Mesendoderm (in vitro differentiated cells): Measurements from ENCODE around the gene SPTB.

ENCODE experiments used
- DNase-seq: peaks from one replicate; pipeline ENCODE4 v3.0.0; 2013
- H2AK5ac ChIP-seq: 2 replicates; pipeline ENCODE4 v1.6.1; 2013; ENCODE audit warnings: low read length, inconsistent platforms
- H2BK120ac ChIP-seq: 2 replicates; pipeline ENCODE4 v1.6.1; 2013; ENCODE audit warnings: low read depth, mild to moderate bottlenecking, low read length, moderate library complexity, mixed read lengths
- H2BK15ac ChIP-seq: replicated peaks from 2 replicates; pipeline ENCODE4 v1.6.1; 2013; ENCODE audit warnings: low read depth, mild to moderate bottlenecking, moderate library complexity
- H2BK5ac ChIP-seq: 2 replicates; pipeline ENCODE4 v1.6.1; 2013; ENCODE audit warnings: low read length, inconsistent platforms
- H3K18ac ChIP-seq: 2 replicates; pipeline ENCODE4 v1.6.1; 2013; ENCODE audit warnings: mild to moderate bottlenecking, low read length, mixed read lengths
- H3K23ac ChIP-seq: one replicate; pipeline ENCODE4 v1.6.1; 2013; ENCODE audit warnings: low read length
- H3K27ac ChIP-seq: 2 replicates; pipeline ENCODE4 v1.5.1; 2013; ENCODE audit warnings: low read depth, mild to moderate bottlenecking, inconsistent platforms, low read length, moderate library complexity
- H3K27me3 ChIP-seq: 2 replicates; pipeline ENCODE4 v1.6.1; 2013; ENCODE audit warnings: low read length, control low read depth, mild to moderate bottlenecking, inconsistent platforms; ENCODE audit not compliant: insufficient read depth, poor library complexity
- H3K36me3 ChIP-seq: 2 replicates; pipeline ENCODE4 v1.6.1; 2013; ENCODE audit warnings: low read length, inconsistent platforms; ENCODE audit not compliant: control insufficient read depth, insufficient read depth
- H3K4ac ChIP-seq: one replicate; pipeline ENCODE4 v1.6.1; 2013; ENCODE audit warnings: low read depth, mild to moderate bottlenecking, low read length, moderate library complexity
- H3K4me1 ChIP-seq: 2 replicates; pipeline ENCODE4 v1.6.1; 2013; ENCODE audit warnings: low read depth, low read length, inconsistent platforms; ENCODE audit not compliant: control insufficient read depth
- H3K4me2 ChIP-seq: 2 replicates; pipeline ENCODE4 v1.6.1; 2013; ENCODE audit warnings: low read length
- H3K4me3 ChIP-seq: 2 replicates; pipeline ENCODE4 v1.5.1; 2013; ENCODE audit warnings: mild to moderate bottlenecking, low read length
- H3K56ac ChIP-seq: one replicate; pipeline ENCODE4 v1.6.1; 2013; ENCODE audit warnings: low read length
- H3K79me1 ChIP-seq: 2 replicates; pipeline ENCODE4 v1.6.1; 2013; ENCODE audit warnings: low read length, inconsistent platforms
- H3K79me2 ChIP-seq: 2 replicates; pipeline ENCODE4 v1.6.1; 2013; ENCODE audit warnings: mild to moderate bottlenecking, low read length; ENCODE audit not compliant: control insufficient read depth, insufficient read depth
- H3K9ac ChIP-seq: 2 replicates; pipeline ENCODE4 v1.6.1; 2013; ENCODE audit warnings: low read length, inconsistent platforms
- H4K5ac ChIP-seq: one replicate; pipeline ENCODE4 v1.6.1; 2013; ENCODE audit warnings: low read length
- H4K8ac ChIP-seq: one replicate; pipeline ENCODE4 v1.6.1; 2013; ENCODE audit warnings: low read depth, mild to moderate bottlenecking, control low read depth, low read length, moderate library complexity
- WGBS: extraction: QIAGEN DNeasy Blood & Tissue Kit; methylation state at CpG from one replicate; pipeline ENCODE4 v1.1.7; 2013; ENCODE audit warnings: low lambda C conversion rate, missing lambda C conversion rate; ENCODE audit not compliant: insufficient coverage; ENCODE audit errors: extremely low coverage; 5-methylcytosine and 5-hydroxymethylcytosine counted together

Gene SPTB

DNA sequence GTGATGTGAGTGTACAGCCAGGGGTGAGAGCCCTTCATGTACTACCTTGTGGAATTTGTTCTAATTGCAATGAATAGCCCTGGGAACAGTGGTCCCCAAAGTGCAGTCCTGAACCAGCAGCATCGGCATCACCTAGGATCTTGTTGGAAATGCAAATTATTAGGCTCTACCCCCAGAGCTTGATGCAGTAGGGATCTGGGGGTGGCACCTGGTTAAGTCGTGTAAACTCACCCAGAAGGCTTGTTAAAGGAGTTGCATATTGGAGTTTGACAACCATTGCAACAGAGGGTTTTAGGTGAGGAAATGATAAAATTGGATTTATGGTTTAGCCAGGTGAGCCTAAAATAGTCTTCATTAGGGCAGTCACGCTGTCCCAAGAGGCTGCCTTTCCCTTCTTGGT is 102.2 kb downstream of the SPTB start:
- Histone ChIP-seq H3K9ac (no peak overlapping the region), H2AK5ac (no peak overlapping the region), H4K8ac (no peak overlapping the region), H3K4ac (no peak overlapping the region), H3K79me1 (no peaks in the 10 kb centered on the region), H3K18ac (no peak overlapping the region), H3K36me3 (no peaks in the 10 kb centered on the region), H2BK120ac (no peak overlapping the region), H3K4me1 (no peaks in the 10 kb centered on the region), H4K5ac (no peak overlapping the region), H3K56ac (no peak overlapping the region), H3K4me3 (no peak overlapping the region), H3K27ac (no peak overlapping the region), H2BK5ac (no peak overlapping the region), H2BK15ac (no peak overlapping the region), H3K23ac (no peak overlapping the region), H3K4me2 (no peak overlapping the region), H3K27me3 (no peaks in the 10 kb centered on the region), H3K79me2 (no peaks in the 10 kb centered on the region)
- WGBS: no CpG with 5 or more reads among the region's 3 CpGs
- no peak for DNase-seq

DNA sequence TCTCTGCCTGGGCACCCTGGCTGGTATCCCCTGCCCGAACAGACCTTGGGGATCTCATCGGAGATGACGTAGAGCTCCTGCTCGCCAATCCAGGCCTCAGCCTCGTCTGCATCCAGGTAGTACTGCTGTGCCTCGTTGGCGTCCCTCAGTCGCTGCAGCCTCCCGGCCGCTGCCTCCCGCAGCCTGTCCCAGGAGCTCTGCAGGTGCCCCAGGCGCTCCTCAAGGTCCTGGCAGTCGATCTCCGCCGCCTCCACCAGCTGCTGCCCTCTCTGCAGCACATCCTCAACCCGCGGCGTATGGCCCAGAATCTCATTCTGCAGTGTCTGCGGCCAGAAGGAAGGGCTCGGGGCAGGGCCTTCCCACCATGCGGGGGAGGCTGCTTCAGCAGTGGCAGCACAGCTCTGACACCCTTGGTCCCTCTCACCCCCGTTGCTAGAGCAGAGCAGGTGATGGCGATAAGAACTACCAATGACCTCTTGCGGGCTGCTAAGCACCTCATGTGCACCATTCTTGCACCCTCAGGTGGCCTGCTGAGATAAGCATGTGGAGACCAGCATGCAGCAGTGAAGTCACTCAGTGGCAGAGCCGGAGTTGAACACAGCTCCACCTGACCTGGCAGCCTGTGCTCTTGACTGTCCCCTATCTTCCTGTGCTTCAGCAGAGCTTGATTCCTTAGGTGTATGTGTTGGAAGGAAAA is 104.5 kb downstream of the SPTB start:
- Histone ChIP-seq H3K4me2 (no peak overlapping the region), H4K8ac (no peak overlapping the region), H3K79me1 (no peaks in the 10 kb centered on the region), H3K4me3 (no peak overlapping the region), H3K27me3 (no peaks in the 10 kb centered on the region), H2BK120ac (no peak overlapping the region), H3K23ac (no peak overlapping the region), H3K36me3 (no peaks in the 10 kb centered on the region), H3K18ac (no peak overlapping the region), H3K9ac (no peak overlapping the region), H3K56ac (no peak overlapping the region), H3K79me2 (no peaks in the 10 kb centered on the region), H2AK5ac (no peak overlapping the region), H3K4ac (no peak overlapping the region), H3K27ac (no peak overlapping the region), H2BK15ac (no peak overlapping the region), H3K4me1 (no peaks in the 10 kb centered on the region), H2BK5ac (no peak overlapping the region), H4K5ac (no peak overlapping the region)
- no CpG with 5 or more reads among the region's 25 CpGs for WGBS
- no peak for DNase-seq

DNA sequence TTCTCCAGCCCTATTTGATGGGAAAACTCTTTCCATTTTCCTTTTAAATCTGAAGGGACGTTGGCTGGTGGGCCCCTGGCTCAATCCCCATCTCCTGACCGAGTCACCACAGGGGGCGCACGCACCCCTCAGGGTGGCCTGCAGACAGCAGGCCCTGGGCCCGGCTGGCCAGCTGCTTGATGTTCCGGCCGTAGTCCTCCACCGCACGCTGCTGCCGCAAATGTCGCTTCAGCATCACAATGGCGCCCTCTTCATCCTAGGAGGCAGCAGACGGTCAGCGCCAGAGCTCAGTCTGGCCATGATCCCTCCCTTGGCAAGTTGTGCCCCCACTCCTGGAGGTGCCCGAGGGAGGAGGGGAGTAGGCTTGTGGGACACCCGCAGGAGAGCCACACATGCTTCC is 105.4 kb downstream of the SPTB start:
- H4K5ac ChIP-seq: no peak overlapping the region
- H3K79me2 ChIP-seq: no peaks in the 10 kb centered on the region
- no peak overlapping the region for H2BK15ac ChIP-seq
- H3K4me1 ChIP-seq: no peaks in the 10 kb centered on the region
- H3K56ac ChIP-seq: no peak overlapping the region
- no peaks in the 10 kb centered on the region for H3K27me3 ChIP-seq
- H3K9ac ChIP-seq: no peak overlapping the region
- H2BK5ac ChIP-seq: no peak overlapping the region
- no peak overlapping the region for H3K27ac ChIP-seq
- WGBS: no CpG with 5 or more reads among the region's 16 CpGs
- no peaks in the 10 kb centered on the region for H3K36me3 ChIP-seq
- H3K79me1 ChIP-seq: no peaks in the 10 kb centered on the region
- H3K4me2 ChIP-seq: no peak overlapping the region
- H3K18ac ChIP-seq: no peak overlapping the region
- H3K4me3 ChIP-seq: no peak overlapping the region
- no peak overlapping the region for H3K23ac ChIP-seq
- no peak overlapping the region for H2BK120ac ChIP-seq
- no peak overlapping the region for H2AK5ac ChIP-seq
- no peak overlapping the region for H4K8ac ChIP-seq
- H3K4ac ChIP-seq: no peak overlapping the region
- DNase-seq: no peak

DNA sequence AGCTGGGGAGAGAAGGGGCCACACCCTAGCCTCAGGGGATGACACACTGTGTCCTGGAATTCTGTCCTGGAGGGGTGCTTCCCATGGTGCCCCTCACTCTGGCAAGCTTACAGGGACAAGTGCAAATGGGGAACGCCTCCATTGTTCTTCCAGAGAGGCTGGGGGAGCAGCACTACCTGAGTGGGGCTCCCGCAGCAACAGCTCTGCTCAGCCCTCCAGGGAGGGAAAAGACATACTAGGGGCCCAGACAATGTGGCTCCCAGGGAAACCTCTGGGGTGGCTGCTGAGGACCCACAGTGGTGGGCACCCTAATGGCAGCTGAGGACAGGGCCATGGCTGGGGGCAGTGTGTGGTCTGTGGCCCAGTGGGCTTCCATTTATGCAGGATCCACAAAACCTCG is 106.1 kb downstream of the SPTB start:
- no CpG with 5 or more reads among the region's 3 CpGs for WGBS
- no peak overlapping the region for H2BK120ac ChIP-seq
- H2BK5ac ChIP-seq: no peak overlapping the region
- no peak overlapping the region for H4K8ac ChIP-seq
- no peak overlapping the region for H3K18ac ChIP-seq
- no peak for DNase-seq
- H3K79me1 ChIP-seq: no peaks in the 10 kb centered on the region
- no peak overlapping the region for H3K4me2 ChIP-seq
- H3K9ac ChIP-seq: no peak overlapping the region
- H3K27ac ChIP-seq: no peak overlapping the region
- H3K4me3 ChIP-seq: no peak overlapping the region
- H3K23ac ChIP-seq: no peak overlapping the region
- H4K5ac ChIP-seq: no peak overlapping the region
- no peak overlapping the region for H3K4ac ChIP-seq
- H2BK15ac ChIP-seq: no peak overlapping the region
- H2AK5ac ChIP-seq: no peak overlapping the region
- no peaks in the 10 kb centered on the region for H3K79me2 ChIP-seq
- no peak overlapping the region for H3K56ac ChIP-seq
- H3K27me3 ChIP-seq: no peaks in the 10 kb centered on the region
- H3K4me1 ChIP-seq: no peaks in the 10 kb centered on the region
- no peaks in the 10 kb centered on the region for H3K36me3 ChIP-seq

DNA sequence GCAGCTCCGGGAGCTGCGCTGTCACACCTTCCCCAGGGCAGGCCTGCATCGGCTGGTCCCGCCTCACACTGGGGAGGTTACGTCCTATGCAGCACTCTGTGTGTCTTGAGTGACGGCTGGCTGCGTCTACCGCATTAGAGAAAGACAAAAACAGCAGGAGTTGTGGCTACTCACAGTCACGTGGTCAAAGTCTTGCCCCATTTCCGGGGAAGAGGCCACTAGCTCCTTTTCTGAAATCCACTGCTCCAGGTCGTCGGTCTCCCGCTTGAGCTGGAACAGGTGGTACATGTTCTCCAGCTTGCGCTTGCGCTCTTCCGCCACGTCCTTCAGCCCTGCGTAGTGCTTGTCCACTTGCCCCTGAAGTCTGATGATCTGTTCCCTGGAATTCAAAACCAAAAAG is 106.7 kb downstream of the SPTB start:
- no CpG with 5 or more reads among the region's 18 CpGs for WGBS
- Histone ChIP-seq H3K4me3 (no peak overlapping the region), H3K18ac (no peak overlapping the region), H3K4ac (no peak overlapping the region), H4K5ac (no peak overlapping the region), H4K8ac (no peak overlapping the region), H3K56ac (no peak overlapping the region), H2BK5ac (no peak overlapping the region), H3K27ac (no peak overlapping the region), H3K23ac (no peak overlapping the region), H3K79me2 (no peaks in the 10 kb centered on the region), H3K79me1 (no peaks in the 10 kb centered on the region), H3K27me3 (no peaks in the 10 kb centered on the region), H2AK5ac (no peak overlapping the region), H3K9ac (no peak overlapping the region), H2BK15ac (no peak overlapping the region), H3K4me1 (no peaks in the 10 kb centered on the region), H3K36me3 (no peaks in the 10 kb centered on the region), H2BK120ac (no peak overlapping the region), H3K4me2 (no peak overlapping the region)
- no peak for DNase-seq

DNA sequence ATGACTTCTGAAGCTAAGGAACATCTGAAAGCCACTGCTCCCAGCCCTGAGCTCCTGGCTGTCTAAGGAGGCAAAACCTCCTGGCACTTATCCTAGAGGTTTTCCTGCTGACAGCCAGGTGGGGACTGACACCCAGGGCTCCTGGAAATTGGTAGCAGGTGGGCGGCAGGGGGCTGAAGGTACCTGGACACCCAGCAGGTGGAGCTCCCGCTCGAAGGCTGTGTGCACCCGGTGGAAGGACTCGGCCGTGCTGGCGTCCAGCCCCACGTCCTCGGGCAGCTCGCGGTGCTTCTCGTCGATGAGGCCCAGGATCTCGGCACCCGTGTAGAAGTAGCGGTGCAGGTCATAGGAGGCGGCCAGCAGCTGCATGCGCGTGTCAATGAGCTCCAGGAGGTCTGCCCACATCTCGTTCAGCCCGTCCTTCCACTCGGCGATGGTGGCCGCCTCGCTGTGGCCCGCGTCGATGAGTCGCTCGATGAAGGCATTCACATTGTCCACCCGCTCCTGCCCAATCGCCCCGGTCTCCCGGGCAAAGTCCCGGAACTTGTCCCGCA is 107.2 kb downstream of the SPTB start:
- no peak overlapping the region for H2AK5ac ChIP-seq
- no peak overlapping the region for H4K5ac ChIP-seq
- no peaks in the 10 kb centered on the region for H3K4me1 ChIP-seq
- no peak for DNase-seq
- H2BK5ac ChIP-seq: no peak overlapping the region
- H3K4me3 ChIP-seq: no peak overlapping the region
- H3K36me3 ChIP-seq: no peaks in the 10 kb centered on the region
- H3K79me1 ChIP-seq: no peaks in the 10 kb centered on the region
- H3K4ac ChIP-seq: no peak overlapping the region
- H3K18ac ChIP-seq: no peak overlapping the region
- no peak overlapping the region for H2BK120ac ChIP-seq
- no peak overlapping the region for H4K8ac ChIP-seq
- H3K23ac ChIP-seq: no peak overlapping the region
- H3K4me2 ChIP-seq: no peak overlapping the region
- WGBS: no CpG with 5 or more reads among the region's 36 CpGs
- H2BK15ac ChIP-seq: no peak overlapping the region
- no peaks in the 10 kb centered on the region for H3K27me3 ChIP-seq
- H3K56ac ChIP-seq: no peak overlapping the region
- H3K9ac ChIP-seq: no peak overlapping the region
- no peaks in the 10 kb centered on the region for H3K79me2 ChIP-seq
- H3K27ac ChIP-seq: no peak overlapping the region
